ENCODE results near the gene TUBGCP2. TPM values are rescaled to one million over a fixed set of nuclear protein-coding genes. Genes with fewer than 3 reads are reported as not detected.
A peak's percentile ranks its signal among the peaks of the same experiment; 100 is the strongest.

Gene TUBGCP2
- total RNA-seq, 1 donor from 2014 or later, result 55.4 TPM

GRCh38 chr10:133247681-133248333, 60.9 kb downstream of the TUBGCP2 start:
- H2AFZ ChIP-seq (replicated peaks), result no peak overlapping the region
- Mint-ChIP-seq H3K27ac (no peak overlapping the region), H3K4me3 (no peak overlapping the region), H3K27me3 (ENCODE audit: insufficient read depth, low read depth) (peaks cover 12% of the 10 kb centered on the region), H3K9me3 (no peaks in the 10 kb centered on the region), H3K36me3 (no peaks in the 10 kb centered on the region), H3K4me1 (peaks cover 22% of the 10 kb centered on the region)
- H4K20me1 ChIP-seq (ENCODE audit: low read depth), result no peaks in the 10 kb centered on the region
- H3K36me3 ChIP-seq, result no peaks in the 10 kb centered on the region
- no peak overlapping the region for H3K9ac ChIP-seq
- no peak overlapping the region for H3K4me2 ChIP-seq
- no peaks in the 10 kb centered on the region for H3F3A ChIP-seq (ENCODE audit: low read depth)
- DNase-seq (ENCODE audit: low spot score), result no peak
- no peaks in the 10 kb centered on the region for H3K79me2 ChIP-seq (ENCODE audit: low read depth)
- no peak overlapping the region for H3K4me3 ChIP-seq
- no peaks in the 10 kb centered on the region for H3K27me3 ChIP-seq
- TF ChIP-seq EZH2phosphoT487 (IDR thresholded peaks at IDR 0.05) (no peak), EZH2 (IDR thresholded peaks at IDR 0.05) (no peak)
- TF ChIP-seq, protein P1, sequence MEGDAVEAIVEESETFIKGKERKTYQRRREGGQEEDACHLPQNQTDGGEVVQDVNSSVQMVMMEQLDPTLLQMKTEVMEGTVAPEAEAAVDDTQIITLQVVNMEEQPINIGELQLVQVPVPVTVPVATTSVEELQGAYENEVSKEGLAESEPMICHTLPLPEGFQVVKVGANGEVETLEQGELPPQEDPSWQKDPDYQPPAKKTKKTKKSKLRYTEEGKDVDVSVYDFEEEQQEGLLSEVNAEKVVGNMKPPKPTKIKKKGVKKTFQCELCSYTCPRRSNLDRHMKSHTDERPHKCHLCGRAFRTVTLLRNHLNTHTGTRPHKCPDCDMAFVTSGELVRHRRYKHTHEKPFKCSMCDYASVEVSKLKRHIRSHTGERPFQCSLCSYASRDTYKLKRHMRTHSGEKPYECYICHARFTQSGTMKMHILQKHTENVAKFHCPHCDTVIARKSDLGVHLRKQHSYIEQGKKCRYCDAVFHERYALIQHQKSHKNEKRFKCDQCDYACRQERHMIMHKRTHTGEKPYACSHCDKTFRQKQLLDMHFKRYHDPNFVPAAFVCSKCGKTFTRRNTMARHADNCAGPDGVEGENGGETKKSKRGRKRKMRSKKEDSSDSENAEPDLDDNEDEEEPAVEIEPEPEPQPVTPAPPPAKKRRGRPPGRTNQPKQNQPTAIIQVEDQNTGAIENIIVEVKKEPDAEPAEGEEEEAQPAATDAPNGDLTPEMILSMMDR (IDR thresholded peaks at IDR 0.05), result no peak
- no peak overlapping the region for H3K27ac ChIP-seq
- H3K9me3 ChIP-seq (ENCODE audit: low read depth), result no peaks in the 10 kb centered on the region
- peaks cover 17% of the 10 kb centered on the region for H3K4me1 ChIP-seq

GRCh38 chr10:133246236-133246626, 62.4 kb downstream of the TUBGCP2 start:
- Histone ChIP-seq H3K9ac (no peak overlapping the region), H3K27ac (no peak overlapping the region), H3F3A (ENCODE audit: low read depth) (no peaks in the 10 kb centered on the region), H3K4me2 (no peak overlapping the region), H3K36me3 (no peaks in the 10 kb centered on the region), H4K20me1 (ENCODE audit: low read depth) (no peaks in the 10 kb centered on the region), H3K4me3 (no peak overlapping the region), H2AFZ (replicated peaks) (no peak overlapping the region), H3K9me3 (ENCODE audit: low read depth) (no peaks in the 10 kb centered on the region), H3K4me1 (peaks cover 17% of the 10 kb centered on the region), H3K79me2 (ENCODE audit: low read depth) (no peaks in the 10 kb centered on the region), H3K27me3 (peaks cover 4% of the 10 kb centered on the region)
- no peak overlapping the region for H3K4me3 Mint-ChIP-seq
- no peak for DNase-seq (ENCODE audit: low spot score)
- no peaks in the 10 kb centered on the region for H3K36me3 Mint-ChIP-seq
- TF ChIP-seq EZH2 (IDR thresholded peaks at IDR 0.05), result no peak
- TF ChIP-seq EZH2phosphoT487 (IDR thresholded peaks at IDR 0.05), result no peak
- TF ChIP-seq, protein P1 (IDR thresholded peaks at IDR 0.05), result no peak
- peaks cover 22% of the 10 kb centered on the region for H3K4me1 Mint-ChIP-seq
- peaks cover 13% of the 10 kb centered on the region for H3K27me3 Mint-ChIP-seq (ENCODE audit: insufficient read depth, low read depth)
- H3K27ac Mint-ChIP-seq, result no peak overlapping the region
- no peaks in the 10 kb centered on the region for H3K9me3 Mint-ChIP-seq

GRCh38 chr10:133245439-133246235, 63.0 kb downstream of the TUBGCP2 start:
- H3K36me3 Mint-ChIP-seq, result no peaks in the 10 kb centered on the region
- H3K27me3 Mint-ChIP-seq (ENCODE audit: insufficient read depth, low read depth), result peaks cover 19% of the 10 kb centered on the region
- Histone ChIP-seq H3K9ac (no peak overlapping the region), H3K27me3 (peaks cover 10% of the 10 kb centered on the region), H3K36me3 (no peaks in the 10 kb centered on the region), H4K20me1 (ENCODE audit: low read depth) (no peaks in the 10 kb centered on the region), H3K27ac (no peak overlapping the region), H3F3A (ENCODE audit: low read depth) (peaks cover 4% of the 10 kb centered on the region), H3K9me3 (ENCODE audit: low read depth) (no peaks in the 10 kb centered on the region), H3K4me1 (peaks cover 17% of the 10 kb centered on the region), H2AFZ (replicated peaks) (no peak overlapping the region), H3K4me2 (no peak overlapping the region), H3K4me3 (no peak overlapping the region), H3K79me2 (ENCODE audit: low read depth) (no peaks in the 10 kb centered on the region)
- H3K4me3 Mint-ChIP-seq, result no peak overlapping the region
- DNase-seq (ENCODE audit: low spot score), result peak; percentile 42
- H3K9me3 Mint-ChIP-seq, result no peaks in the 10 kb centered on the region
- no peak overlapping the region for H3K27ac Mint-ChIP-seq
- TF ChIP-seq EZH2 (IDR thresholded peaks at IDR 0.05) (no peak), EZH2phosphoT487 (IDR thresholded peaks at IDR 0.05) (no peak)
- TF ChIP-seq, protein P1 (IDR thresholded peaks at IDR 0.05), result no peak
- peaks cover 22% of the 10 kb centered on the region for H3K4me1 Mint-ChIP-seq

All from neural progenitor cell (in vitro differentiated cells).